IMR-90 (cell line): ENCODE measurements around the gene HPF1. TPM values are rescaled to one million over a fixed set of nuclear protein-coding genes. Genes with fewer than 3 reads are reported as not detected.

ENCODE experiments used
- ATAC-seq: fragments of 200-7000 bp; cut with Tn5 transposase; 2 replicates; pipeline ENCODE4 v1.9.1; 2020; ENCODE audit warnings: low read depth, mild to moderate bottlenecking, moderate library complexity
- BruUV-seq: library from RNA; stranded (reverse); fragments of 400-500 nt; replicated peaks from 2 replicates; lab custom pipeline; 2021; lab: Mats Ljungman, UMichigan
- CTCF ChIA-PET: fragments of 300-600 bp; formaldehyde crosslinking; extraction: SDS; loops from one replicate; lab custom pipeline; 2021; ENCODE audit warnings: antibody characterized with exemption; lab: Yijun Ruan, JAX
- POLR2A ChIA-PET: fragments of 300-600 bp; sonication (Branson Sonifier 250); formaldehyde crosslinking; loops from one replicate; lab custom pipeline; 2022; ENCODE audit warnings: antibody characterized with exemption; ENCODE audit not compliant: unreplicated experiment; lab: Charles Lee
- DNase-seq: peaks from one replicate; pipeline ENCODE4 v3.0.0; 2013
- H2AFZ ChIP-seq: replicated peaks from 2 replicates; pipeline ENCODE3; 2013; ENCODE audit warnings: low read length, mild to moderate bottlenecking; ENCODE audit not compliant: poor library complexity
- H2AK5ac ChIP-seq: 2 replicates; pipeline ENCODE4 v1.6.1; 2013; ENCODE audit warnings: low read depth, low read length, inconsistent platforms
- H2AK9ac ChIP-seq: replicated peaks from 2 replicates; pipeline ENCODE3; 2013; ENCODE audit warnings: mild to moderate bottlenecking, low read depth, low read length, moderate library complexity; ENCODE audit not compliant: poor library complexity
- H2BK120ac ChIP-seq: 2 replicates; pipeline ENCODE4 v1.6.1; 2013; ENCODE audit warnings: low read depth, low read length, inconsistent platforms
- H2BK15ac ChIP-seq: 3 replicates; pipeline ENCODE4 v1.6.1; 2013; ENCODE audit warnings: low read depth, low read length, inconsistent platforms
- H2BK20ac ChIP-seq: 2 replicates; pipeline ENCODE4 v1.6.1; 2013; ENCODE audit warnings: low read depth, mild to moderate bottlenecking, inconsistent platforms, low read length, moderate library complexity
- H2BK5ac ChIP-seq: 2 replicates; pipeline ENCODE4 v1.6.1; 2013; ENCODE audit warnings: mild to moderate bottlenecking, low read depth, low read length, inconsistent platforms; ENCODE audit not compliant: poor library complexity, severe bottlenecking
- H3K14ac ChIP-seq: replicated peaks from 2 replicates; pipeline ENCODE4 v1.6.1; 2013; ENCODE audit warnings: low read depth, low read length, inconsistent platforms
- H3K18ac ChIP-seq: 2 replicates; pipeline ENCODE4 v1.6.1; 2013; ENCODE audit warnings: low read depth, low read length, control low read depth
- H3K23ac ChIP-seq: 2 replicates; pipeline ENCODE4 v1.6.1; 2013; ENCODE audit warnings: low read depth, low read length, inconsistent platforms
- H3K27ac ChIP-seq: 2 replicates; pipeline ENCODE4 v1.5.1; 2013; ENCODE audit warnings: mild to moderate bottlenecking, control low read depth, low read length; ENCODE audit not compliant: insufficient read depth
- H3K27me3 ChIP-seq: 2 replicates; pipeline ENCODE4 v1.6.1; 2013; ENCODE audit warnings: low read length; ENCODE audit not compliant: control insufficient read depth, insufficient read depth
- H3K36me3 ChIP-seq: 2 replicates; pipeline ENCODE4 v1.6.1; 2013; ENCODE audit warnings: low read length, mixed read lengths; ENCODE audit not compliant: control insufficient read depth, insufficient read depth
- H3K4ac ChIP-seq: 2 replicates; pipeline ENCODE4 v1.6.1; 2013; ENCODE audit warnings: low read depth, low read length, inconsistent platforms
- H3K4me1 ChIP-seq: 2 replicates; pipeline ENCODE4 v1.6.1; 2013; ENCODE audit warnings: low read length, mixed read lengths; ENCODE audit not compliant: control insufficient read depth, insufficient read depth
- H3K4me2 ChIP-seq: 2 replicates; pipeline ENCODE4 v1.6.1; 2013; ENCODE audit warnings: low read depth, mild to moderate bottlenecking, control low read depth, low read length, moderate library complexity
- H3K4me3 ChIP-seq: 2 replicates; pipeline ENCODE4 v1.5.1; 2013; ENCODE audit warnings: low read depth, mild to moderate bottlenecking, control low read depth, low read length, moderate library complexity; ENCODE audit not compliant: insufficient read depth
- H3K56ac ChIP-seq: 2 replicates; pipeline ENCODE4 v1.6.1; 2013; ENCODE audit warnings: low read length, inconsistent platforms; ENCODE audit not compliant: insufficient read depth; ENCODE audit errors: extremely low read depth
- H3K79me1 ChIP-seq, 2 experiments: 2 replicates each; pipeline ENCODE4 v1.6.1; 2013; ENCODE audit warnings: low read length in 2 of 2, inconsistent platforms in 1 of 2, low read depth in 1 of 2
- H3K9ac ChIP-seq: 2 replicates; pipeline ENCODE4 v1.6.1; 2013; ENCODE audit warnings: low read depth, low read length, control low read depth
- H3K9me1 ChIP-seq: 2 replicates; pipeline ENCODE4 v1.6.1; 2013; ENCODE audit warnings: low read length, inconsistent platforms; ENCODE audit not compliant: insufficient read depth
- H3K9me3 ChIP-seq: 2 replicates; pipeline ENCODE4 v1.6.1; 2013; ENCODE audit warnings: low read length; ENCODE audit not compliant: control insufficient read depth, insufficient read depth
- H4K20me1 ChIP-seq: 2 replicates; pipeline ENCODE4 v1.6.1; 2013; ENCODE audit warnings: low read length, inconsistent platforms; ENCODE audit not compliant: insufficient read depth
- H4K5ac ChIP-seq: 2 replicates; pipeline ENCODE4 v1.6.1; 2013; ENCODE audit warnings: mild to moderate bottlenecking, low read depth, low read length, control low read depth
- H4K8ac ChIP-seq, 2 experiments: 2 replicates each; pipeline ENCODE4 v1.6.1; 2013; ENCODE audit warnings: low read depth in 2 of 2, low read length in 2 of 2, control low read depth in 1 of 2, inconsistent platforms in 1 of 2
- H4K91ac ChIP-seq: 2 replicates; pipeline ENCODE4 v1.6.1; 2013; ENCODE audit warnings: low read depth, low read length, inconsistent platforms; ENCODE audit not compliant: insufficient read depth
- BHLHE40 ChIP-seq: fragments of 150-350 bp; IDR thresholded peaks from 2 replicates; pipeline ENCODE4 v1.6.1; 2016; ENCODE audit warnings: mild to moderate bottlenecking, low read depth, low read length
- CEBPB ChIP-seq: IDR thresholded peaks from 2 replicates; pipeline ENCODE4 v1.6.1; 2012; ENCODE audit warnings: low read depth, low read length, improper control_type of control experiment
- CHD1 ChIP-seq: IDR thresholded peaks from 2 replicates; pipeline ENCODE4 v1.6.1; 2012; ENCODE audit warnings: low read depth, low read length, improper control_type of control experiment
- ELK1 ChIP-seq: fragments of 150-350 bp; IDR thresholded peaks from 2 replicates; pipeline ENCODE4 v1.6.1; 2016; ENCODE audit warnings: low read depth, mild to moderate bottlenecking, low read length, moderate library complexity, borderline replicate concordance
- FOS ChIP-seq: fragments of 150-350 bp; IDR thresholded peaks from 2 replicates; pipeline ENCODE4 v1.6.1; 2016; ENCODE audit warnings: low read depth, low read length
- MAZ ChIP-seq: IDR thresholded peaks from 2 replicates; pipeline ENCODE4 v1.6.1; 2012; ENCODE audit warnings: low read depth, mild to moderate bottlenecking, low read length, improper control_type of control experiment, moderate library complexity, borderline replicate concordance
- MXI1 ChIP-seq: IDR thresholded peaks from 2 replicates; pipeline ENCODE4 v1.6.1; 2012; ENCODE audit warnings: low read depth, mild to moderate bottlenecking, low read length, moderate library complexity, borderline replicate concordance
- RCOR1 ChIP-seq: IDR thresholded peaks from 2 replicates; pipeline ENCODE4 v1.6.1; 2012; ENCODE audit warnings: mild to moderate bottlenecking, low read length, improper control_type of control experiment; ENCODE audit not compliant: insufficient replicate concordance
- RFX5 ChIP-seq: IDR thresholded peaks from 2 replicates; pipeline ENCODE4 v1.8.0; 2012; ENCODE audit warnings: low read depth, mild to moderate bottlenecking, low read length, moderate library complexity
- SMC3 ChIP-seq: fragments of 150-350 bp; IDR thresholded peaks from 2 replicates; pipeline ENCODE4 v1.6.1; 2016; ENCODE audit warnings: low read depth, mild to moderate bottlenecking, antibody characterized with exemption, low read length, moderate library complexity
- WGBS, 2 experiments: methylation state at CpG; one replicate each; pipeline versions ENCODE4 v1.1.5 to v1.1.7; 2013; ENCODE audit warnings: missing lambda C conversion rate in 2 of 2; ENCODE audit not compliant: insufficient read length in 1 of 2; ENCODE audit errors: extremely low coverage in 2 of 2; 5-methylcytosine and 5-hydroxymethylcytosine counted together
- dilution Hi-C: fragments of 300-500 bp; cut with HindIII; formaldehyde crosslinking; loops from one replicate; pipeline ENCODE4 v1.14.3; 2018; ENCODE audit warnings: low sequenced_read_pairs; ENCODE audit not compliant: unreplicated experiment
- in situ Hi-C: fragments of 300-500 bp; cut with MboI; formaldehyde crosslinking; loops from 3 replicates; pipeline ENCODE4 v1.14.3; 2019; ENCODE audit warnings: low sequenced_read_pairs, inconsistent platforms, mixed read lengths
- intact Hi-C: fragments of 100-400 bp; cut with micrococcal nuclease; formaldehyde crosslinking; loops from 2 replicates; pipeline ENCODE4 v1.10.0; 2022
- polyA plus RNA-seq, 3 experiments: library from polyadenylated mRNA; depleted of rRNA; stranded (reverse); fragments of >200 nt; gene quantifications; 2 replicates each; pipeline ENCODE4 v1.2.3, GENCODE V29; 2012; ENCODE audit warnings: low replicate concordance in 1 of 3
- total RNA-seq: library from RNA; depleted of rRNA; stranded (reverse); fragments of >200 nt; gene quantifications from 2 replicates; pipeline ENCODE4 v1.2.3, GENCODE V29; 2012
- TF ChIP-seq, protein P1 (sequence below): fragments of 150-350 bp; IDR thresholded peaks from 2 replicates; pipeline ENCODE4 v1.6.1; 2017; ENCODE audit warnings: mild to moderate bottlenecking, antibody characterized with exemption, low read length, low read depth
- TF ChIP-seq, protein P2 (sequence below): conservative IDR thresholded peaks from 2 replicates; pipeline ENCODE4 v1.5.1; 2012; ENCODE audit warnings: mild to moderate bottlenecking, low read depth, low read length, improper control_type of control experiment

The HPF1 gene
- total and polyA plus RNA-seq, 2 of the 4 experiments (the other 2 are of a cell fraction) = 15.2 to 24.9 TPM

- no peak overlapping the region for H3K56ac ChIP-seq
- TF ChIP-seq BHLHE40 (no peak), CEBPB (no peak), RCOR1 (no peak), MAZ (no peak), CHD1 (no peak), MXI1 (no peak), RFX5 (no peak), FOS (no peak), SMC3 (no peak), ELK1 (no peak)
- TF ChIP-seq, protein P1, sequence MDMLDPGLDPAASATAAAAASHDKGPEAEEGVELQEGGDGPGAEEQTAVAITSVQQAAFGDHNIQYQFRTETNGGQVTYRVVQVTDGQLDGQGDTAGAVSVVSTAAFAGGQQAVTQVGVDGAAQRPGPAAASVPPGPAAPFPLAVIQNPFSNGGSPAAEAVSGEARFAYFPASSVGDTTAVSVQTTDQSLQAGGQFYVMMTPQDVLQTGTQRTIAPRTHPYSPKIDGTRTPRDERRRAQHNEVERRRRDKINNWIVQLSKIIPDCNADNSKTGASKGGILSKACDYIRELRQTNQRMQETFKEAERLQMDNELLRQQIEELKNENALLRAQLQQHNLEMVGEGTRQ = no peak
- TF ChIP-seq, protein P2, sequence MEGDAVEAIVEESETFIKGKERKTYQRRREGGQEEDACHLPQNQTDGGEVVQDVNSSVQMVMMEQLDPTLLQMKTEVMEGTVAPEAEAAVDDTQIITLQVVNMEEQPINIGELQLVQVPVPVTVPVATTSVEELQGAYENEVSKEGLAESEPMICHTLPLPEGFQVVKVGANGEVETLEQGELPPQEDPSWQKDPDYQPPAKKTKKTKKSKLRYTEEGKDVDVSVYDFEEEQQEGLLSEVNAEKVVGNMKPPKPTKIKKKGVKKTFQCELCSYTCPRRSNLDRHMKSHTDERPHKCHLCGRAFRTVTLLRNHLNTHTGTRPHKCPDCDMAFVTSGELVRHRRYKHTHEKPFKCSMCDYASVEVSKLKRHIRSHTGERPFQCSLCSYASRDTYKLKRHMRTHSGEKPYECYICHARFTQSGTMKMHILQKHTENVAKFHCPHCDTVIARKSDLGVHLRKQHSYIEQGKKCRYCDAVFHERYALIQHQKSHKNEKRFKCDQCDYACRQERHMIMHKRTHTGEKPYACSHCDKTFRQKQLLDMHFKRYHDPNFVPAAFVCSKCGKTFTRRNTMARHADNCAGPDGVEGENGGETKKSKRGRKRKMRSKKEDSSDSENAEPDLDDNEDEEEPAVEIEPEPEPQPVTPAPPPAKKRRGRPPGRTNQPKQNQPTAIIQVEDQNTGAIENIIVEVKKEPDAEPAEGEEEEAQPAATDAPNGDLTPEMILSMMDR = no peak
- intact Hi-C loops (no loop called here), dilution Hi-C loops (no loop called here), in situ Hi-C loops (no loop called here)
- no peak overlapping the region for H2AFZ ChIP-seq
- no peak overlapping the region for H2AK9ac ChIP-seq
- H3K23ac ChIP-seq = no peak overlapping the region
- ChIA-PET POLR2A (no interaction called here), CTCF (no interaction called here)
- no peak overlapping the region for H3K4me3 ChIP-seq
- no peak overlapping the region for H3K4ac ChIP-seq
- H2BK5ac ChIP-seq = no peak overlapping the region
- no peak overlapping the region for H2BK15ac ChIP-seq
- H4K91ac ChIP-seq = no peak overlapping the region
- no peaks in the 10 kb centered on the region; the same call in 1 of the 2 replicates for H3K9me1 ChIP-seq
- no peak overlapping the region for H3K18ac ChIP-seq
- H2AK5ac ChIP-seq = no peak overlapping the region
- no peak overlapping the region for H3K4me2 ChIP-seq
- no peak overlapping the region for H4K8ac ChIP-seq
- WGBS, 2 experiments = no CpG with 5 or more reads among the region's 5 CpGs
- no peaks in the 10 kb centered on the region for H3K27me3 ChIP-seq
- H3K9me3 ChIP-seq = no peaks in the 10 kb centered on the region
- H3K14ac ChIP-seq = no peak overlapping the region
- no TSS peak for BruUV-seq
- DNase-seq (no peak), ATAC-seq (no peak)
- no peak overlapping the region for H4K5ac ChIP-seq
- H4K20me1 ChIP-seq = no peaks in the 10 kb centered on the region
- H3K36me3 ChIP-seq = peaks cover 11% of the 10 kb centered on the region
- H3K4me1 ChIP-seq = no peaks in the 10 kb centered on the region
- no peaks in the 10 kb centered on the region for H3K79me1 ChIP-seq
- no peak overlapping the region for H3K9ac ChIP-seq
- H2BK120ac ChIP-seq = no peak overlapping the region
- H2BK20ac ChIP-seq = no peak overlapping the region
- no peak overlapping the region for H3K27ac ChIP-seq
These were observed 59.4 kb downstream of the HPF1 start for GRCh38 chr4:169698331-169698730.
